GM12872 (cell line): Measurements from ENCODE around the gene NCKAP5L.

ENCODE experiments used
- TF ChIP-seq, protein P1 (sequence below): IDR thresholded peaks from 3 replicates; pipeline ENCODE4 v1.5.1; 2011; ENCODE audit warnings: low read depth, mild to moderate bottlenecking, low read length, moderate library complexity; ENCODE audit not compliant: insufficient read depth

Gene NCKAP5L, protein sequence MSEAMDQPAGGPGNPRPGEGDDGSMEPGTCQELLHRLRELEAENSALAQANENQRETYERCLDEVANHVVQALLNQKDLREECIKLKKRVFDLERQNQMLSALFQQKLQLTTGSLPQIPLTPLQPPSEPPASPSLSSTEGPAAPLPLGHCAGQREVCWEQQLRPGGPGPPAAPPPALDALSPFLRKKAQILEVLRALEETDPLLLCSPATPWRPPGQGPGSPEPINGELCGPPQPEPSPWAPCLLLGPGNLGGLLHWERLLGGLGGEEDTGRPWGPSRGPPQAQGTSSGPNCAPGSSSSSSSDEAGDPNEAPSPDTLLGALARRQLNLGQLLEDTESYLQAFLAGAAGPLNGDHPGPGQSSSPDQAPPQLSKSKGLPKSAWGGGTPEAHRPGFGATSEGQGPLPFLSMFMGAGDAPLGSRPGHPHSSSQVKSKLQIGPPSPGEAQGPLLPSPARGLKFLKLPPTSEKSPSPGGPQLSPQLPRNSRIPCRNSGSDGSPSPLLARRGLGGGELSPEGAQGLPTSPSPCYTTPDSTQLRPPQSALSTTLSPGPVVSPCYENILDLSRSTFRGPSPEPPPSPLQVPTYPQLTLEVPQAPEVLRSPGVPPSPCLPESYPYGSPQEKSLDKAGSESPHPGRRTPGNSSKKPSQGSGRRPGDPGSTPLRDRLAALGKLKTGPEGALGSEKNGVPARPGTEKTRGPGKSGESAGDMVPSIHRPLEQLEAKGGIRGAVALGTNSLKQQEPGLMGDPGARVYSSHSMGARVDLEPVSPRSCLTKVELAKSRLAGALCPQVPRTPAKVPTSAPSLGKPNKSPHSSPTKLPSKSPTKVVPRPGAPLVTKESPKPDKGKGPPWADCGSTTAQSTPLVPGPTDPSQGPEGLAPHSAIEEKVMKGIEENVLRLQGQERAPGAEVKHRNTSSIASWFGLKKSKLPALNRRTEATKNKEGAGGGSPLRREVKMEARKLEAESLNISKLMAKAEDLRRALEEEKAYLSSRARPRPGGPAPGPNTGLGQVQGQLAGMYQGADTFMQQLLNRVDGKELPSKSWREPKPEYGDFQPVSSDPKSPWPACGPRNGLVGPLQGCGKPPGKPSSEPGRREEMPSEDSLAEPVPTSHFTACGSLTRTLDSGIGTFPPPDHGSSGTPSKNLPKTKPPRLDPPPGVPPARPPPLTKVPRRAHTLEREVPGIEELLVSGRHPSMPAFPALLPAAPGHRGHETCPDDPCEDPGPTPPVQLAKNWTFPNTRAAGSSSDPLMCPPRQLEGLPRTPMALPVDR (N-terminal part only)

DNA sequence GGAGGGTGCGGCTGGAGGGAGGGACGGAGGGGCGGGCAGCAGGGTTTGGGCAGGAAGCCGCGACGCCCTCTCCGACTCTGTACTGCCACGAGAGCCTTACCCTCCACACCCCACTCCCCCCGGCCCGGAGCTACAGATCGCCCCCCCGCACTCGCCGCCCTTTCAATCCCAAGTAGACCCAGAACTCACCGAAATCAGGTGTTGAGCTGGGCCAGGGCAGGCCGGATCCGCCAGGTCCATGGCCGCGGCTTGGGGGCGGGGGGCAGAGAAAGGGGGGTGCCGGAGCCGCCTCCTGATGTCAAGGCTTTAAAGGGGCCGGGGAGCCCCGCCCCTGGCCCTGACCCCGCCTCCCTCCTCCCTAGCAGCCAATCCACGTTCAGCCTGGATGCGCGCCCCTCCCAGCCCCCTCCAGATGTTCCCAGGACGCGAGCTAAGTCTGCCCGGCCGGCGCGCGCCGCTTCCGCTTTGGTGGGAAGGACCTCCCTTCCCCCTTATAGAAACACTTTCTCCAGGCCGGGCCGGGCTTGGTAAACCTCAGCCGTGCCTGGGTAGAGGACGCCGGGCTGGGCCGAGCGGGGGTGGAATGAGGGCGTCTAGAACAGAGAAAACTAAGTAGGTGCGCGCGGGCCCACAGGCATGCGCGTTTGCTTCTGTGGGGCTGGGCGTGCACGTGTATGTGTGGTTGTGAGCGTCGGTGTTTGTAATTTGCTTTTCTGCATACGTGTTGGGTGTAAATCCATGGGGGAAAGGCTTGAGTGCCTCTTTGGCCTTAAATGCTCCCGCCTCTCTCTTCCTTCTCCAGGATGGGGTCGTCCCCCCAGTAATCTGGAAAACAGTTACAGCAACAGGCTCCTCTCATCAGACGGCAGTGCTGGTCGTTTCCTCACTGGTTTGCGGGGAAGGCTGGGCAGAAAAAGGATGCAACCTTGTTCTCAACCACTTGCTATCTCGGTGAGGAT lies at the start of gene NCKAP5L:
Gene NCKAP5L (minus strand): TSS at position 281 of the 959 bp plus-strand sequence. CDS start 24,369 bp downstream, outside the sequence.
- TF ChIP-seq, protein P1, sequence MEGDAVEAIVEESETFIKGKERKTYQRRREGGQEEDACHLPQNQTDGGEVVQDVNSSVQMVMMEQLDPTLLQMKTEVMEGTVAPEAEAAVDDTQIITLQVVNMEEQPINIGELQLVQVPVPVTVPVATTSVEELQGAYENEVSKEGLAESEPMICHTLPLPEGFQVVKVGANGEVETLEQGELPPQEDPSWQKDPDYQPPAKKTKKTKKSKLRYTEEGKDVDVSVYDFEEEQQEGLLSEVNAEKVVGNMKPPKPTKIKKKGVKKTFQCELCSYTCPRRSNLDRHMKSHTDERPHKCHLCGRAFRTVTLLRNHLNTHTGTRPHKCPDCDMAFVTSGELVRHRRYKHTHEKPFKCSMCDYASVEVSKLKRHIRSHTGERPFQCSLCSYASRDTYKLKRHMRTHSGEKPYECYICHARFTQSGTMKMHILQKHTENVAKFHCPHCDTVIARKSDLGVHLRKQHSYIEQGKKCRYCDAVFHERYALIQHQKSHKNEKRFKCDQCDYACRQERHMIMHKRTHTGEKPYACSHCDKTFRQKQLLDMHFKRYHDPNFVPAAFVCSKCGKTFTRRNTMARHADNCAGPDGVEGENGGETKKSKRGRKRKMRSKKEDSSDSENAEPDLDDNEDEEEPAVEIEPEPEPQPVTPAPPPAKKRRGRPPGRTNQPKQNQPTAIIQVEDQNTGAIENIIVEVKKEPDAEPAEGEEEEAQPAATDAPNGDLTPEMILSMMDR = no peak

DNA sequence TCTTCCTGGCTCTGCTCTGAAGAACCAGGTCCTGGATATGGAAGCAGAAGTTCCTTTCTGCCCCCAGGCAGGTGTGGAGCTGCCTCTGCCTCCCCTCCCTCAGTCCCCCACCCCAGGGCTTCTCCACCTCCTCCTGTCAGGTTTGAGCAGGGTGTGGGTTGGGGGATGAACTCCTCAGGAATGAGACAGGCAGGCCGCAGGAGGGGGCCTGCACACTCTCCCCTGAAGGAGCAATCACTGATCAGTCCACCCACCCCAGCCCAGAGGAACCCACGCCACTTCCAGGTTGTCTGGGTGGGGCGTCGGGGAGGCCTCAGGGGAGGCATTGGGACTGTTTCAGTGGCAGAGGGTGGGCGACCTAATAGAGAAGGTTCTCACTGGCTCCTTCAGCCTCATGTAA lies 48.9 kb upstream of the NCKAP5L start:
- TF ChIP-seq, protein P1 = no peak

DNA sequence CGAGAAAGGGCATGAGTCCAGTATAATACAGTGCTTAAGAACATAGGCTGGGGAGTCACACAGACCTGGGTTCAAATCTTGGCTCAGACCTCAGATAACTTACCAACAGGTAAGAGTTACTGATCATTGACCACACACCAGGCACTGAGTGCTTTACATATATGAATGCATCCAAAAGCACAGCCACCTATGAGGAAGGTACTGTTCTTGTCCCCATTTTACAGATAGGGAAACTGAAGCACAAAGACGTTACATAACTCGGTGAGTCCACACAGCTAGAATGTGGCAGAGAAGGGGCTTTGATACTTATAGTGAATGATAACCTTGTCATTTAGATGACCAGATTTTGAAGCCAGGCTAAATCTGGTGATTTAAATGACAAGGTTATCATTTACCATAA lies 47.9 kb upstream of the NCKAP5L start:
- TF ChIP-seq, protein P1 = no peak

DNA sequence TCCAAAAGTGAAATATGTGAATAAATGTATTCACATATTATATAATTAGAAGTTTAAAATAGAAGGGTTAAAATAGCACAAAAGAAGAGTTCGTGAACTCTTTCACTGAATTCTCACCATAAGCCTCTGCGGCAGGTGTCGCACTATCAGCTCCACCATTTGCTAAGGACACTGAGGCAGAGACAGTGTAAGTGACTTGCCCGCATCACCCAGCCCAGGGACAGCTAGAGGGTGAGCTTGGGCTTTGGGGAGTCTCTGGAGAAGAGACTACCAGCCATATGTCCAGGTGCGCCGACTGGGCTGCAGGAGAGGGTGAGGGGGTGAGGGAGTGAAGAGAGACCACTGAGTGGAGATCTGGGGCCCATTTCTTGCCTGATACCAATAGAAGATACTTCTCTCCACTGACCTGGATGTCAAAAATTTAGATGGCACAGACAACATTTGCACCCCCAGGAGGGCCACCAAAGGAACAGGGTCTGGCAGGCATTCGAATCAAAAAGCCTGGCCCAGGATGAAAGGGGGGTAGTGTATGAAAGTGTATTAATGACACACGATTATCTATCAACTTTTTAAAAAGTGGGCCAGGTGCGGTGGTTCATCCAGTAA lies 47.0 kb upstream of the NCKAP5L start:
- TF ChIP-seq, protein P1 = no peak

DNA sequence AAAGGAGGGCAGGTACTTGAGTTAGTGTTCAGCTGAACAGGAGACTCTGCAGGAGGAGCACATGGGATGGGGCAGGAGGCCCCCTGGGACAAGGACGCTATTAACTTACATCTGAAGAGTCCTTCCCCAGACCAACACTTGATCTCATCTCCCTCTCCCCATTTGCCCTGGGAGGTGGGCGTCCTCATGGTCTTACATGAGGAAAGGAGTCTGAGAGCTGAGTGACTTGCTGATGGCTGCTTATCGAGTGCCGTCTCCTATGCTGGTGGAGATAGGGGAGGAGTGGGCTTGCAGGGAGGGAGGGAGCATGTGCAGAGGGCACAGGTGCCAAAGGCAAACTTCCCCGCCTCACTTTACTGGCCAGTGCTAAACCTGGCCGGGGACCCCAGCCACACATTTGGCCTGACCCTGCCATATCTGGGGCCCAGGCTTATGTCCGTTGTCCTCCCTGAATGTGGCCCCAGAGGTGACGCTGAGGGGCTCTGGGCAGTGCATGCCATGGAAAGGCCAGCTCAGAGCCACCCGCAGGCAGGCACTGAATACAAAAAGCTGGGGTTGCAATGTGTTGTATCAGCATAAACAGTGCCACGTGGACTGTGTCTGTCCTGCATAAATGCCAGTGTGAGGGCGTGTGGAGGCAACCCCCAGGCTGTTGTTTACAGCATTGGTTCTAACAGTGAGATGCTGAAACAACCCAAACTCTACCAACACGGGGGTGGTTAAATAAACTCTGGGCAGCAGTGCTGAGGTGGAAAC lies 46.1 kb upstream of the NCKAP5L start:
- TF ChIP-seq, protein P1 = no peak
